GM18505 (cell line): Measurements from ENCODE around the gene CSNK1G1.
"Not testable (repeated sequence)": the region's sequence is repeated elsewhere in the genome, so short reads cannot be mapped to it uniquely, and the experiment has no call there.

ENCODE experiments used
- ATAC-seq: cut with Tn5 transposase; IDR thresholded peaks from one replicate; pipeline ENCODE4 v1.9.1; 2021; ENCODE audit not compliant: unreplicated experiment
- POLR2A ChIP-seq: IDR thresholded peaks from 4 replicates; pipeline ENCODE4 v1.6.1; 2011; ENCODE audit warnings: borderline replicate concordance; ENCODE audit not compliant: insufficient read depth, insufficient read length; ENCODE audit errors: extremely low read depth

CSNK1G1 gene

DNA sequence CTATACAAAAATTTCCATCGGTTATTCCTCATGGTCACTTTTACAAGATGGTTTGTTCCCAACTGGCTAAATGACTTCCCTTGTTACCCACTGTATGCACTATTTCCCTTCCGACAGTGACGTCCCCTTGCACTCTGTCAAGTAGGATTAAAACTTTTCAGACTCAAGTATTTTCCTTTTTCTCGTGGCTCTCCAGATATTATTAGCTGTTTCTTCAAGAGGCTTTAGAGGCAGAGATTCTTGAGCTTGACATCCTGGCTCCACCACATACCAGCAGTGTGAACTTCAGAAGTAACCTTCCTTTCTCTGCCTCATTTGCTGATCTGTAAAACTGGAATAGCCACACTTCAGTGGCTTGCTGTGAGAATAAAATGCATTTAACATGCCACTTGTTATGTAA lies 14.0 kb downstream of the CSNK1G1 start:
- no peak for ATAC-seq
- no peak for TF ChIP-seq POLR2A

DNA sequence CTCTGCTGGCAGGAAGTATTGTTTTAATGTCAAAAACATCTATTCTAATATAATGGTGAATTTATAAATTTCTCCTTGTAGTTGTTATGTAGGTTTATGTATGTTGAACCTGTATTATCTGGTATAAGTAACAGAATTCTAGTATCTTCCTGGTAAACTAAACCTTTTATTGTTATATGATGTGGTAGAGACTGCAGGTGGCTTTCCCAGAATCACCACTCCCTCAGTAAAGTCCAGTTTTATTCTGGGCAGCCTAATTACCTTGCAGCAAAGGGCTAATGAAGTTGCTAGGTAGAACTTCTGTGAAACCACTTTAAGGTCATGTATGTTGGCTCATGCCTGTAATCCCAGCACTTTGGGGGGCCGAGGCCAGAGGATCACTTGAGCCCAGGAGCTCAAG lies 15.6 kb downstream of the CSNK1G1 start:
- no peak for TF ChIP-seq POLR2A
- ATAC-seq, result no peak

DNA sequence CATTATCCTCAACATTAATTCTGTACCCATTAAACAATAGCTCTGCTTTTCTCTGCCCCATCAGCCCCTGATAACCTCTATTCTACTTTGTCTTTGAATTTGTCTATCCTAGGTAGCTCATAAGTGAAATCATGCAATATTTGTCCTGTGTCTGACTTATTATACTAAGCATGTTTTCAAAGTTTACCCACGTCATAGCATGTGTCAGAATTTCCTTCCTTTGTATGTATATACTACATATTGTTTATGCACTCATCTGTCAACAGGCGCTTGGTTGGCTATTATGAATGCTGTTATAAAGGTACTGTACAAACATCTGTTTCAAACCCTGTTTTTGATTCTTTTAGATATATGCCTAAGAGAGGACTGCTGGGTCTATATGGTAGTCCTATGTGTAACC lies 18.2 kb downstream of the CSNK1G1 start:
- no peak for ATAC-seq
- TF ChIP-seq POLR2A, result no peak

DNA sequence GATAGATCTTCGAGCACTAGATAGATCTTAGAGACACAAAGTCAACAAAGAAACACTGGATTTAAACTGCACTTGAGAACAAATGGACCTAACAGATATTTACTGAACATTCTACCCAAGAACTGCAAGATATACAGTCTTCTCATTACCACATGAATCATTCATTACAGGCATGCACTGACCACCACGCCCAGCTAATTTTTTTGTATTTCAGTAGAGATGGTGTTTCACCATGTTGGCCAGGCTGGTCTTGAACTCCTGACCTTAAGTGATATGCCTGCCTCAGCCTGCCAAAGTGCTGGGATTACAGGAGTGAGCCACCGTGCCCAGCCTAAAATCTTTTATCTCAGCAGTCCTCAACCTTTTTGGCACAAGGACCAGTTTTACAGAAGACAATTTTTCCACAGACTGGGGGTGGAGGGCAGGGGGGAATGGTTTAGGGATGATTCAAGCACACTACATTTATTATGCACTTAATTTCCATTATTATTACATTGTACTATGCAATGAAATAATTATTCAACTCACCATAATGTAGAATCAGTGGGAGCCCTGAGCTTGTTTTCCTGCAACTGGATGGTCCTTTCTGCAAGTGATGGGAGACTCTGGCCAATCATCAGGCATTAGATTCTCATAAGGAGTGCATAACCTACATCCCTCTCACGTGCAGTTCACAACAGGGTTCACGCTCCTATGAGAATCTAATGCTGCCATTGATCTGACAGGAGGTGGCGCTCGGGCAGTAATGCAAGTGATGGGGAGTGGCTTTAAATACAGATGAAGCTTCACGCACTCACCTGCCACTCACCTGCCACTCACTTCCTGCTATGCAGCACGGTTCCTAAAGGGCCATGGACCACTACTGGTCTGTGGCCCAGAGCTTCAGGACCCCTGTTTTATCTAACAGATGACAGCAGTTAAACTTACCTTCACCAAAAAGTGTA lies 21.7 kb downstream of the CSNK1G1 start:
- no peak for TF ChIP-seq POLR2A
- ATAC-seq, result no peak

- no peak for TF ChIP-seq POLR2A
- no peak for ATAC-seq
Measured at GRCh38 chr15:64333516-64333915, 22.5 kb downstream of the CSNK1G1 start.

DNA sequence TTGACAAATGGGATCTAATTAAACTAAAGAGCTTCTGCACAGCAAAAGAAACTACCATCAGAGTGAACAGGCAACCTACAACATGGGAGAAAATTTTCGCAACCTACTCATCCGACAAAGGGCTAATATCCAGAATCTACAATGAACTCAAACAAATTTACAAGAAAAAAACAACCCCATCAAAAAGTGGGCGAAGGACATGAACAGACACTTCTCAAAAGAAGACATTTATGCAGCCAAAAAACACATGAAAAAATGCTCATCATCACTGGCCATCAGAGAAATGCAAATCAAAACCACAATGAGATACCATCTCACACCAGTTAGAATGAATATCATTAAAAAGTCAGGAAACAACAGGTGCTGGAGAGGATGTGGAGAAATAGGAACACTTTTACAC lies 24.3 kb downstream of the CSNK1G1 start:
- not testable (repeated sequence) for ATAC-seq

- ATAC-seq, result not testable (repeated sequence)
Measured at GRCh38 chr15:64326975-64327374, 29.0 kb downstream of the CSNK1G1 start.

- not testable (repeated sequence) for ATAC-seq
Measured at GRCh38 chr15:64326458-64326857, 29.5 kb downstream of the CSNK1G1 start.

GRCh38 chr15:64324165-64324877 lies 31.7 kb downstream of the CSNK1G1 start:
- no peak for ATAC-seq
- TF ChIP-seq POLR2A, result no peak

DNA sequence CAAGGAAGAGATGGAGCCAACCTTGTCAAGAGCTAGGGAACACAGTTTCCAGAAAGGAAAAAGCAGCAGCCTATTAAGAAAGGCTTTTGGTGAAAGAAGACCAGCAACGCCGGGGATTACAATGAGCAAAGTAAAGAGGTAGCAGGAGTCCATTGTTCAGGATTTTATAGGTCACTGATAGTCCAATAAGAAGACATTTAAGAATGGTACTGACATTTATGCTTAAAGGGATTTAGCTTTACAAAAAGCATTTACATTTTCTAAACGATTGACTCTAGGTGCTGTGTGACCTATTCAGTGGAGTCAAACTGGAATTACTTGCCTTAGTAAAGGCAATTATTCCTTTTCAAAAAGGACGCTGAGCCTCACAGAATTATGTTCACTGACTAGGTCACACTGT lies 40.8 kb downstream of the CSNK1G1 start:
- no peak for TF ChIP-seq POLR2A
- ATAC-seq, result no peak

- no peak for ATAC-seq
- TF ChIP-seq POLR2A, result no peak
Measured at GRCh38 chr15:64314456-64314855, 41.5 kb downstream of the CSNK1G1 start.

DNA sequence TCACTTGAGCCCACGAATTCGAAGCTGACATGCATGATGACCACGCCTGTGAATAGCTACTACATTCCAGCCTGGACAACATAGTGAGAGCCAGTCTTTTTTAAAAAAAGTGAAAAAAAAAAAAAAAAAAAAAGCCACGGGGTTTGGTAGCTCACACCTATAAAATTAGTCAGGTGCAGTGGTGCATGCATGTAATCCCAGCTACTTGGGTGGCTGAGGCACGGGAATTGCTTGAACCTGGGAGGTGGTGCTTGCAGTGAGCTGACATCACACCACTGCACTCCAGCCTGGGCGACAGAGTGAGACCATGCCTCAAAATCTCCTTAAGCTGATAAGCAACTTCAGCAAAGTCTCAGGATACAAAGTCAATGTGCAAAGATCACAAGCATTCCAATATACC lies 44.4 kb downstream of the CSNK1G1 start:
- ATAC-seq, result no peak
- no peak for TF ChIP-seq POLR2A

DNA sequence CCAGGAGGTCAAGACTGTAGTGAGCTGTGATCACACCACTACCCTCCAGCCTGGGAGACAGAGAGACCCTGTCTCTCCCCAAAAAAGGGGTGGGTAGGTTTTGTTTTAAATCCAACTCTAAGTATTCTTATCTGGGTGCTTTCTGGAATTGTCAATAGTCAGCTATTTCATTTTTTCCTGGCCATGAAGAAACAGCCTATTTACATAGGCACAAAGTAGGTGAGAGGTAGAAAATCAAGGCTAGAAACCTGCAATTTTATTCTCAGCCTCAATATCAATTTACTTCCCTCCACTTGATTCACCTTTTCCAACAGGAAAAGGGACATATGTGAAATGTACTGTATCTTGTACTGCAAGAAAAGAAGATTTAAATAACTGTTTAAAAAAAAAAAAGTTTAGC lies 45.9 kb downstream of the CSNK1G1 start:
- no peak for TF ChIP-seq POLR2A
- no peak for ATAC-seq

- ATAC-seq, result no peak
- TF ChIP-seq POLR2A, result no peak
Measured at GRCh38 chr15:64305261-64305660, 50.7 kb downstream of the CSNK1G1 start.

GRCh38 chr15:64289550-64289949 lies 66.4 kb downstream of the CSNK1G1 start:
- no peak for ATAC-seq
- TF ChIP-seq POLR2A, result no peak

- ATAC-seq, result no peak
- no peak for TF ChIP-seq POLR2A
Measured at GRCh38 chr15:64288999-64289398, 67.0 kb downstream of the CSNK1G1 start.
